Effector CD4-positive, alpha-beta T cell (primary cell): ENCODE results near the gene GARS1.

Source experiments
- DNase-seq: peaks from one replicate; pipeline ENCODE4 v3.0.0-alpha.2; 2020

Gene GARS1

GRCh38 chr7:30683306-30683705 lies 88.6 kb downstream of the GARS1 start:
- no peak for DNase-seq
